ENCODE measurements around the gene RWDD3. TPM values are rescaled to one million over a fixed set of nuclear protein-coding genes. Genes with fewer than 3 reads are reported as not detected.
A peak's percentile ranks its signal among the peaks of the same experiment; 100 is the strongest.

Gene RWDD3
- total RNA-seq, 3 donors from 2014 or later (not counting 1 experiment from before 2014, with no cell fraction given): 8.8 to 15.3 (median 15.2) TPM

DNA sequence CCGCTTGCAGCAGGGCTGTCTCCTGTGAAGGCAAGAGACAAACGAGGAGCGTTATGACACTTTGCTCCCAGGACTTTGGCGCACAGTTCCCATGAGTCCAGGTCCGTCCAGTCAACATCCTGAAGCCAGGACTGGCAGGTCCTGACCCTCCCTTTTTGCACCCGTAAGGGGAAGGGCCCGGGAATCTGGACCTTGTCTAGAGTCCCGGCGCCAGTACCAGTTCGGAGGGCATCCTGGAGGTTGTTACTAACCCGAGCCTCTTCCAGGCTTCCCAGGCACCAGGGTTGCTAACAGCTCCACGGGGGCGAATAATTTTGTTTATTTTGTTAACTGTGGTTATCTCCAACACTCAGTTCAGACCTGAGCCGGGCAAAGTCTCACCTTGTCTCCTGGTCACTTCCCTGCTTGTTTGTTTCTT, 682 bp upstream of the RWDD3 start:
- Histone ChIP-seq H3K27me3 (ENCODE audit: control insufficient read depth, insufficient read depth, low read length) (peaks cover 11% of the 10 kb centered on the region), H3K4me3 (ENCODE audit: low read length) (peak overlapping the region; percentile 76), H3K9me3 (ENCODE audit: control insufficient read depth, insufficient read depth, low read length) (no peaks in the 10 kb centered on the region), H3K36me3 (ENCODE audit: control insufficient read depth, insufficient read depth, low read length) (no peaks in the 10 kb centered on the region), H3K27ac (ENCODE audit: low read length) (peak overlapping the region; percentile 62), H3K4me1 (ENCODE audit: control insufficient read depth, insufficient read depth, low read length) (peaks cover 13% of the 10 kb centered on the region)
- H3K36me3 Mint-ChIP-seq: no peaks in the 10 kb centered on the region
- peaks cover 13 to 28% of the 10 kb centered on the region in 2 donors for H3K4me1 Mint-ChIP-seq
- peak overlapping the region; percentile 39 to 83 for H3K27ac Mint-ChIP-seq
- intact Hi-C loops (cut with micrococcal nuclease): loop anchor here (5.0 kb wide), 1 partner anchor 816 kb away; the partner anchor contains the start of gene ABCD3
- peaks cover 22 to 30% of the 10 kb centered on the region in 2 donors for H3K27me3 Mint-ChIP-seq (ENCODE audit: low read depth in 2 of 2)
- no peak for ATAC-seq
- no peaks in the 10 kb centered on the region for H3K9me3 Mint-ChIP-seq
- DNase-seq: peak in 1 of 2 donors; percentile 15
- TF ChIP-seq, protein P1, sequence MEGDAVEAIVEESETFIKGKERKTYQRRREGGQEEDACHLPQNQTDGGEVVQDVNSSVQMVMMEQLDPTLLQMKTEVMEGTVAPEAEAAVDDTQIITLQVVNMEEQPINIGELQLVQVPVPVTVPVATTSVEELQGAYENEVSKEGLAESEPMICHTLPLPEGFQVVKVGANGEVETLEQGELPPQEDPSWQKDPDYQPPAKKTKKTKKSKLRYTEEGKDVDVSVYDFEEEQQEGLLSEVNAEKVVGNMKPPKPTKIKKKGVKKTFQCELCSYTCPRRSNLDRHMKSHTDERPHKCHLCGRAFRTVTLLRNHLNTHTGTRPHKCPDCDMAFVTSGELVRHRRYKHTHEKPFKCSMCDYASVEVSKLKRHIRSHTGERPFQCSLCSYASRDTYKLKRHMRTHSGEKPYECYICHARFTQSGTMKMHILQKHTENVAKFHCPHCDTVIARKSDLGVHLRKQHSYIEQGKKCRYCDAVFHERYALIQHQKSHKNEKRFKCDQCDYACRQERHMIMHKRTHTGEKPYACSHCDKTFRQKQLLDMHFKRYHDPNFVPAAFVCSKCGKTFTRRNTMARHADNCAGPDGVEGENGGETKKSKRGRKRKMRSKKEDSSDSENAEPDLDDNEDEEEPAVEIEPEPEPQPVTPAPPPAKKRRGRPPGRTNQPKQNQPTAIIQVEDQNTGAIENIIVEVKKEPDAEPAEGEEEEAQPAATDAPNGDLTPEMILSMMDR (IDR thresholded peaks at IDR 0.05): no peak
- H3K4me3 Mint-ChIP-seq: peak overlapping the region; percentile 85
- 52% methylated on average over 14 of the region's 14 CpGs for WGBS (ENCODE audit: insufficient coverage)

DNA sequence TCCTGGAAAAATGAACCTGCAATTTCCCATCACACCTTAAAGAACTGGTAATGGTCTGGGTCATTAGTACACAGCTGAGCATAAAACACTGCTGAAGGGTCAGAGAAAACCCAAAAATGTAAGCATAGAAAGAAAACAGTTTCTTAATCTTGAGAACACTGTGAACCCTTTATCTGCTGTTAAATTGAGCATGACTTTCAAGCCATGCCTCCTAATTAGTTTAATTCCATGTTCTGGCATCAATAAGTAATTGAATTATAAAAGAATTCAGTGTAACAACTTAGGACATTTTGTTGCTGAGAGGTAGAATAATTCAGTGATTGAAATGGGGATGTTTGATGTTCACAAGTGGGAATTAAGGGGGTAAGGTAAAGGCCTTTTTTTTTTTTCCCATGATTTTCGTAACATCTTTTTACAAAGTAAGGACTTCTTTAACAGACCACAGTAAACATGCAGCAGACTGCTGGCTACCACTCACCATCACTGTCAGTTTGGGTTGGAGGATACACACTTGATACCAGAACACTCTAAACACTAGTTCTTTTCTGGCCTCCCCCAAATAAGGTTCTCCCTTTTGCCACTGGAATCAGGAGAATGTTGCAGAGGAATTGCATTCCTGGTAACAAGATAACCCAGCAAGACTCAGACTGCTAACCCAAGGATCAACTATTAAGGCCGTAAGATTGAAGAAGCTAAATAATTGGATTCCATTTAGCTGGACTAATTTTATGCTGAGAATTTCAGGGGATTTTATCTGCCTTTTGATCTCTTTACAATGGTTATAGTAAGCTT, 3.0 kb downstream of the RWDD3 start:
- Histone ChIP-seq H3K4me1 (ENCODE audit: control insufficient read depth, insufficient read depth, low read length) (peaks cover 13% of the 10 kb centered on the region), H3K4me3 (ENCODE audit: low read length) (no peak overlapping the region), H3K36me3 (ENCODE audit: control insufficient read depth, insufficient read depth, low read length) (peaks cover 11% of the 10 kb centered on the region), H3K9me3 (ENCODE audit: control insufficient read depth, insufficient read depth, low read length) (no peaks in the 10 kb centered on the region), H3K27ac (ENCODE audit: low read length) (no peak overlapping the region), H3K27me3 (ENCODE audit: control insufficient read depth, insufficient read depth, low read length) (no peaks in the 10 kb centered on the region)
- Mint-ChIP-seq H3K4me1 (peaks cover 36 to 44% of the 10 kb centered on the region in 2 donors), H3K27me3 (ENCODE audit: low read depth in 2 of 2) (no peaks in the 10 kb centered on the region), H3K4me3 (peak overlapping the region; percentile 79), H3K36me3 (no peaks in the 10 kb centered on the region), H3K27ac (peak overlapping the region; percentile 1 to 18), H3K9me3 (no peaks in the 10 kb centered on the region)
- TF ChIP-seq, protein P1 (IDR thresholded peaks at IDR 0.05): no peak
- intact Hi-C loops (cut with micrococcal nuclease): no loop called here
- WGBS (ENCODE audit: insufficient coverage): 100% methylated on average over 1 of the region's 2 CpGs
- DNase-seq (no peak), ATAC-seq (no peak)

DNA sequence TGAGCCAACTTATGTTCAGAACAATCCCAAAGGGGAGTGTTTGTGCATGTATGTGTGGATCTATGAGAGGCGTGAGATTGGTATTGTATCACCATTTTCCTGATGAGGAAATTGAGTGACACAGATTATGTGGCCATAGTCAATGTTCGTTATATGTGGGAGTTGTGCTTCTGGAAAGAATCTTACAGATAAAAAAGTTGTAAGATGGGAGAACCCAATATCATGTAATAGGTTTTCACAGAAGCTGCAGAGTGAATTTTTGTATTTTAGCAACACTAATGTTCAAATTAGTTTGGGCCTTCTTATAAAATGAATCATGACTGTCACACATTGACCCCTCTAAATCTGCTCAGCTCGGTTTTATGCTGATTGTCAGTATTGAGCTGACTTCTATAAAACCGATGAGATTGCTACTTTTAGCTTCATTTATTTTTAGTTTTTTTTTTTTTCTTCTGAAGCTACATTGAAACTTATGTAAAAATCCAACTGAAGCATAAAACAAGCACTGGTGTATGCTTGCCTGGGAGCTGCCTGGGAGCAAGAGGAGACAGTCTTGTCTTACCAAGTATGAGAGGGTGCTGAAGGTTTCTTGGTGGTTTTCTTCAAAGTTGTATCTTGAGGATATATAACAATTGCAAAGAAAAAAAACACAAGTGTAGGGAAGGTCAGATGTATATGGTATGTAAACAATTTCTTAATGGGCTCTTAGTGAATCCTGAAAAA, 4.1 kb downstream of the RWDD3 start:
- Mint-ChIP-seq H3K36me3 (no peaks in the 10 kb centered on the region), H3K27me3 (ENCODE audit: low read depth in 2 of 2) (no peaks in the 10 kb centered on the region), H3K4me1 (peaks cover 36 to 47% of the 10 kb centered on the region in 2 donors), H3K9me3 (no peaks in the 10 kb centered on the region), H3K4me3 (no peak overlapping the region), H3K27ac (no peak overlapping the region)
- peaks cover 12% of the 10 kb centered on the region for H3K36me3 ChIP-seq (ENCODE audit: control insufficient read depth, insufficient read depth, low read length)
- ATAC-seq (no peak), DNase-seq (no peak)
- TF ChIP-seq, protein P1 (IDR thresholded peaks at IDR 0.05): no peak
- no peaks in the 10 kb centered on the region for H3K27me3 ChIP-seq (ENCODE audit: control insufficient read depth, insufficient read depth, low read length)
- H3K4me3 ChIP-seq (ENCODE audit: low read length): no peak overlapping the region
- H3K27ac ChIP-seq (ENCODE audit: low read length): no peak overlapping the region
- H3K4me1 ChIP-seq (ENCODE audit: control insufficient read depth, insufficient read depth, low read length): peaks cover 11% of the 10 kb centered on the region
- no peaks in the 10 kb centered on the region for H3K9me3 ChIP-seq (ENCODE audit: control insufficient read depth, insufficient read depth, low read length)
- WGBS (ENCODE audit: insufficient coverage): 96% methylated on average over 4 of the region's 4 CpGs
- intact Hi-C loops (cut with micrococcal nuclease): no loop called here
